ENCODE results near the gene CDK11A.

The CDK11A gene

GRCh38 chr1:1658583-1659549 is 65.3 kb downstream of the CDK11A start, which contains the start of gene CDK11B:
CDK11B (minus strand) TSS chr1:1659004; CDS start chr1:1657485, 1,519 bp downstream.
- DNase-seq = peak; percentile 94 to 98
